Motor neuron (in vitro differentiated cells): ENCODE data around the gene NIF3L1. TPM values are rescaled to one million over a fixed set of nuclear protein-coding genes. Genes with fewer than 3 reads are reported as not detected.

Experiments used
- ATAC-seq, 8 experiments: fragments of 200-7000 bp; cut with Tn5 transposase; replicated peaks in 6 of 8; 2 replicates each; pipeline ENCODE4 v1.8.0; 2021; ENCODE audit warnings: mild to moderate bottlenecking in 8 of 8, moderate library complexity in 8 of 8
- H3K27ac ChIP-seq, 2 donors: fragments of 250-450 bp; sonication (Bioruptor Pico); 2 replicates each; pipeline ENCODE4 v1.9.0; 2021; ENCODE audit warnings: antibody characterized with exemption in 2 of 2, mild to moderate bottlenecking in 2 of 2, moderate library complexity in 1 of 2
- H3K4me1 ChIP-seq, 2 donors: fragments of 250-450 bp; sonication (Bioruptor Pico); replicated peaks in 1 of 2; 2 replicates each; pipeline ENCODE4 v1.6.1; 2021; ENCODE audit warnings: antibody characterized with exemption in 2 of 2, mild to moderate bottlenecking in 2 of 2, moderate library complexity in 1 of 2
- H3K4me3 ChIP-seq, 5 donors: fragments of 250-450 bp; sonication (Bioruptor Pico); 2 replicates each; pipeline ENCODE4 v1.9.0; 2021; ENCODE audit warnings: antibody characterized with exemption in 5 of 5, mild to moderate bottlenecking in 5 of 5, moderate library complexity in 4 of 5
- WGBS, 10 experiments: fragments of 450-650 bp; shearing (Covaris generic); methylation state at CpG; one replicate each; pipeline ENCODE4 v1.0.0; 2022; 5-methylcytosine and 5-hydroxymethylcytosine counted together
- in situ Hi-C, 9 experiments: fragments of 400-800 bp; cut with MboI; loops; one replicate each; pipeline ENCODE4 v1.15.0; 2021; ENCODE audit warnings: low sequenced_read_pairs in 9 of 9, low pct_unique_long_range_greater_than_20kb in 2 of 9; ENCODE audit not compliant: unreplicated experiment in 9 of 9
- total RNA-seq, 8 experiments: library from RNA; unstranded; fragments of 300-600 nt; gene quantifications; 2 replicates each; pipeline versions ENCODE4 v1.2.3 to v1.2.4, GENCODE V29; 2022

Gene NIF3L1
- total RNA-seq, 8 experiments from 2014 or later, result 17.9 to 32.0 (median 24.9) TPM

DNA sequence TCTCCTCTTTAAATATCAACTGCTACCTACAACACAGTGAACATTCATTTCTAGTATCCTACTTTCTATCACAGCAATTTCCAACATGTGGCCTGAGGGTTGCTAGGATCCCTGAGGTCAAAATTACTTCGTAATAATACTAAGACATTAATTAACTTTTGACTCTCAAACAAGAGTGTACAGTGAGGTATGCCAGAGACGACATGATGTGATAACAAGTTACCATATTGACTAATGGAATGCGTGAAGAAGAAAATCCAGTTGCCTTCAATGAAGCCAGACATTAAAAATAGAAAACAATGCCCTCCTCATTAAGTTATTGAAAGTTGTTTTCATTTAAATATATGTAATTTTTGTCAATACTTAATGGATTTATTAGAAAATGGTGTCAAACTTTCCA is 61.2 kb downstream of the NIF3L1 start:
- H3K27ac ChIP-seq, result no peak overlapping the region
- ATAC-seq, result no peak
- H3K4me1 ChIP-seq, result no peaks in the 10 kb centered on the region
- in situ Hi-C loops, result loop anchor here in 1 of 9 experiments (25.0 kb wide), 1 partner anchor 112 kb away; the partner anchor contains the start of genes HYCC2 and NDUFB3
- WGBS, 10 experiments, result 78 to 100% (median 98%) methylated on average over 1 to 3 of the region's 3 CpGs; no CpG with 5 or more reads in 2 of the 10 experiments
- no peak overlapping the region for H3K4me3 ChIP-seq

Other genes with a start within 250 kb of the NIF3L1 start
- gene BZW1, start 77.5 kb upstream of the NIF3L1 start, total RNA-seq, result 100 to 1,000 TPM; 137 to 325 (median 205) TPM
- 100 to 1,000 TPM in 5 of 8 experiments, 10 to 100 TPM in 3; 73.8 to 140 (median 109) TPM for gene CLK1, start 24.7 kb upstream of the NIF3L1 start, total RNA-seq
- 10 to 100 TPM; 40.5 to 76.7 (median 64.5) TPM for gene PPIL3, start 294 bp upstream of the NIF3L1 start, total RNA-seq
- 10 to 100 TPM in 5 of 8 experiments, 1 to 10 TPM in 3; 7.7 to 36.9 (median 13.6) TPM for gene ORC2, start 74.3 kb downstream of the NIF3L1 start, total RNA-seq
- gene HYCC2, start 182.3 kb downstream of the NIF3L1 start, total RNA-seq, result 10 to 100 TPM in 7 of 8 experiments, 1 to 10 TPM in 1; 7.2 to 20.7 (median 15.6) TPM
- gene NDUFB3, start 182.6 kb downstream of the NIF3L1 start, total RNA-seq, result 100 to 1,000 TPM in 4 of 8 experiments, 10 to 100 TPM in 4; 77.6 to 135 (median 101) TPM
- gene CFLAR, start 226.8 kb downstream of the NIF3L1 start, total RNA-seq, result 100 to 1,000 TPM in 1 of 8 experiments, 10 to 100 TPM in 7; 11.4 to 107 (median 24.2) TPM